NCI-H2171 treated with DMSO at 0.1 percent for 48 hours (cell line): ENCODE measurements around the gene FTO.
A peak's percentile ranks its signal among the peaks of the same experiment; 100 is the strongest.

ENCODE experiments used
- DNase-seq: peaks from one replicate; lab custom pipeline; 2025; lab: John Stamatoyannopoulos, UW

Gene FTO

GRCh38 chr16:53711390-53711789 lies 7.4 kb downstream of the FTO start:
- DNase-seq: no peak

DNA sequence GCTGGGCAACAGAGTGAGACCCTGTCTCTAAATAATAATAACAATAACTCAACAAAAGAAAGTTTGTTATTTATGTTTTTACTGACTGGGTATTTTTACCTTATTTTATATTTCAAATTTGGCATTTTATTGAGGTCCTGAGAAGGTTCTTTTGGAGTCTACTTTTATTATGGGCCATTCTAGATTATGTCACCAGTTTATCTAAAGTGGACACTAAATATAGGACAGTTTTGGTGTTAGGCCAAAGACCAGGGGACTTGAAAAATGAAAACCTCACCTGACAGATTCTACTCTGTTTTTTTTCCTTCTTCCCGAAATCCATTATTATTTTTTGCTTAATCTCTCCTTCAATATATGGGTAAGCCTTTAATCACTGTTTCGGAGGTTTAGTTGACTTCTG lies 8.1 kb downstream of the FTO start:
- DNase-seq: no peak

DNA sequence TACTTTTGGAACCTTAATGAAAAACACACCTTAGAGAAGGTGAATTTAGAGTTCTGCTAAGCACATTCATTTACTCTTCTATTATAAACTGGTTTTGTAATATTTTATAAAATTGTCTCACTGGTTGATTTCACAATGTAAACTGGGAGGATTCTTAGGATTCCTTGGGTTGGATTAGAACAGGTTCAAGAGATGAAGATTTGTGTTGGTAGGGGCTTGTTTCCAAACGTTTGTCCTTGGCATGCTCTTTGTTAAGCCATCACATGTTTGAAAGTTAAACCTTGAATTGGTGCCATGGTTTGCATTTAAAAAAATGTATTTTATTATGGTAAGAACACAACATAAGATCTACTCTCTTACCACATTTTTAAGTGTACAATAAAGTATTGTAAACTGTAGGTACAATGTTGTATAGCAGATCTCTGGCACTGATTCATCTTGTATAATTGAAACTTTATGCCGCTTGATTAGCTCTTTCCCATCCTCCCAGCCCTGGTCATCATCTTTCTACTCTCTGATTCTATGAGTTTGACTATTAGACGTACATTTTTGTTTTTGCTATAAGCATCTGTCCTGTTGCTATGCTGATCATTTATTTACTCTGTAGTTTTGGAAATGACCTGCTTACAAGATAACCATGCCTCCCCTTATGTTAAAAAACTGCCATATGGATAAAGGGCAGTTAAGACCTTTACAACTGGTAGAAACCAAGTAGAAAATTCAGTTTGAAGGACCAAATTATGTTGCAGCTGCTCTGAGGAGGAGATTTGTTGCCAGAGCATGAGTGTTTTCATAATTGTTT lies 9.6 kb downstream of the FTO start:
- DNase-seq: no peak

DNA sequence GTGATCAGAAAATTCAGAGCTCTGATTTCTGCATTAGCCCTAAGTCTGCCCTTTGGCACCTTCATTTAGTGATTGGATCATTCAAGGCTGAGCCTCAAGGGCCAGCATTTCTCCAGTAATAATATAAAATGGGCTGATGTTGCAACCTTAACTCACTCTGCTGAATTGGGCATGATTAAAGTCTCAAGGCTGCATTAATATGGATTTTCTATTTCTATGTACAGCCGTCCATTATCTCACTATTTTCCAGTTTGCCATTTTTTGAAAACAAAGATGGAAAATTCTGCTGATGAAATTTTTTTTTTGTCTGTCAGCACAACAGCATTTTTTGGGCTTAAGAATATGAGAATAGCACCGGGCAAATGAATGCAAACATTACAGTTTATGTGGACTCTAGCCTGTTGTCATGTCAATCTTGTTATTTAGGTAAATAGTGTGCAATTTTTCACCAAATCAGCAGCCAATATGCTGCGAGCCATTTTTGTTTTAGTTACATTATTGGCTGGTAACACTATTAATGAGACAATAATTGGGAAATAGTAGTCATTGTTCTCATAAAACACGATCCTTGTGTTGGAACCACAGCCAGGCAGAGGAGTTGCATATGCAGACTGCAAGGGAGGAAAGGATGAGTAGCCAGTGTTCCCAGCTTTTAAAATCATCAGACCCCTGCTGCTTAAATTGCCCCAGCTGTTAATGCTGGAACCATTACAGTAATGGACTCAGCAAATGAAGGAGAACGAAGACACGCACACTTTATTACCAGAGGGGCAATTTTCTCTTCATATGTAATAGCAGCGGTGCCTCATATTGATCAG lies 10.5 kb downstream of the FTO start:
- DNase-seq: peak; percentile 39

DNA sequence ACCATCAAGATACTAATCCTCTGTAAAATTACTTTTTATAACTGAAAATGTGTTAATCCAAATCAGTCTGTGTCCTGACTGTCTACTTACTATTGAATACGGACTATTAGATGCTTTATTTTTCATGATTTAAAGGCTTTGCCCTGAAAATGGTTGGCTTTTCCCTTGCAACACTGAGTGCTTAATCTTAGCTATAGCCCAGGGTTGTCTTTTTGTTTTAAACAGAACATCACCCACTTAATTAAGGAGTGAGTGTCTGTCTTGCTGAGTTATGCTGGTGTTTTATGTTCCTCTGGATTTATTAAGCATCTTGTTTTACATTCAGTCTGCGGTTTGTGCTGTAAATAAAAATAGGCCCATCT lies 11.0 kb downstream of the FTO start:
- no peak for DNase-seq

DNA sequence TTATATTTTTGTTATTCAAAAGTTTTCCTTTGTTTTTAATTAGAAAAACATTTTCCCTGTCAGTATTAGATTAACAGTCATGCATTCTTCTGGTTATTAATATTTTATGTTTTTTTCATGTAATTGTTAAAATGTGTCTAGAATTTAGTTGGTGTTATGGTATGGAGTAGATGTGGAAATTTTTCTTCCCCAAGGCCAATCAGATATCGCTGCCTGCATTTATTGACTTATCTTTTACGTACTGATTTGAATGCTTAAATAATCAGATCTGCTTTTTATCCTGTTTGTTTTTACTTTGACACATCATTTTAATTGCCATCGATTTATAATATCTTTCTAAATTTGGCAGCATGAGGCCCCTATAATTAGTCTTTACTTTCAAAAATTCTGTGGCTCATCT lies 13.6 kb downstream of the FTO start:
- DNase-seq: no peak

- no peak for DNase-seq
Measured at GRCh38 chr16:53721017-53721416, 17.1 kb downstream of the FTO start.

DNA sequence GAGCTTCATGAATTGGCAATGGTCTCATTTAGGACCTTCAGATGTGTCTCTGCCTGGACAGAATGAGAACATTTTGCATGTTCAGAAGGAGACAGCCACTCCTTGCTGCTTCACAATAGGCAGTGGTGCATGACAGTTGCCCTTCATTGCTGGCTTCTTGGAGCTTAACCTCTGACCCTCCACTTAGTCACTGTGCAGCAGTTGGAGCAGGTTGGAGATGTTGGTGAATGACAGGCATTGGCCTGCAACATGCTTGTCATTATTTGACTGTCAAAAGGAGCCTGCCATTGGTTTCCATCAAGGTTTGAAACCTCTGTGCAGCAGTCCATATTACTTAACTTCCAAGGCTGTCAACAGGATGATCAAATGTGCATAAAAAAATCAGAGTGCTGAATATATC lies 22.7 kb downstream of the FTO start:
- DNase-seq: no peak

- no peak for DNase-seq
Measured at GRCh38 chr16:53730693-53731092, 26.7 kb downstream of the FTO start.

- no peak for DNase-seq
Measured at GRCh38 chr16:53732296-53732929, 28.5 kb downstream of the FTO start.

GRCh38 chr16:53734908-53735307 lies 31.0 kb downstream of the FTO start:
- no peak for DNase-seq

- no peak for DNase-seq
Measured at GRCh38 chr16:53736297-53736696, 32.3 kb downstream of the FTO start.

- DNase-seq: peak; percentile 27
Measured at GRCh38 chr16:53737552-53737951, 33.6 kb downstream of the FTO start.

DNA sequence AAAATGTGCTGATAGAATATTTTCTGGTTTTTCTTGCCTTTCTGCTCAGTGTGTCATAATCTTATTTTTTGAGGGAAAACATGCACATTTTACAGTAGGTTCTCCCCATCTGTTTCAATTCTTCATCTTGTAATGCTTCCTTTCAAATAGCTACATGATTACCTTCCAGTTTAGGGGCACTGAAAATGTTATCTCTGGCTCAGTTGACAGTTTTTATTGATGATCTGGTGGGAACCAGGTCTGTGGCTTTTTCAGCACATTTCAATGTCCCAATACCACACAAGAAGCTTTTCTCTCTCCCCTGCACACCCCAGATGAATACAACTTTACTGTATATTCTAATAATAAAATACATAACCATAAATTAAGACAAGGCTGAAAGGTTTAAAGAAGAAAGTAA lies 36.5 kb downstream of the FTO start:
- DNase-seq: no peak

DNA sequence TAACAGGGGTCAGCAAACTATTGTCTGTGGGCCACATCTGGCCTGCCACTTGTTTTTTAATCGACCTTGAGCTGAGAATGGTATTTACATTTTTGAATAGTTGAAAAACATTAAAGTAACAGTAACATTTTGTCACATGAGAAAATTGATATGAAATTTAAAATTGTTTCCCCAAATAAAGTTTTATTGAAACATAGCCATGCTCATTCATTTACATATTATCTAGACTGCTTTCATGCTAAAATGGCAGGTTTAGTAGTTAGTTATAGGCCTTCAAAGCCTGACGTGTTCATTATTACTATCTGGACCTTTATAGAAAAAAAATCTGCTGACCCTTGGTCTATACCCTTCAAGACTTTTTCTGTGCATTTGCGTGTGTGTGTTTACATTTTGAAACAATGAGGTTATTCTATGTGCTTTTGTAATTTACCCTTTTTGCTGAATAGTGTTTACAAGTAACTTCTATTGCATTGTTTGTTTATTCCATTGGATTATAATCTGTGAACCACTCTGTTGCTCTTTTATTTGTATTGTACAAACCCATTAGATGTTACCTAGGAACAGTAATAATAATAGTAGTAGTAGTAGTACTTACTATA lies 37.1 kb downstream of the FTO start:
- no peak for DNase-seq

DNA sequence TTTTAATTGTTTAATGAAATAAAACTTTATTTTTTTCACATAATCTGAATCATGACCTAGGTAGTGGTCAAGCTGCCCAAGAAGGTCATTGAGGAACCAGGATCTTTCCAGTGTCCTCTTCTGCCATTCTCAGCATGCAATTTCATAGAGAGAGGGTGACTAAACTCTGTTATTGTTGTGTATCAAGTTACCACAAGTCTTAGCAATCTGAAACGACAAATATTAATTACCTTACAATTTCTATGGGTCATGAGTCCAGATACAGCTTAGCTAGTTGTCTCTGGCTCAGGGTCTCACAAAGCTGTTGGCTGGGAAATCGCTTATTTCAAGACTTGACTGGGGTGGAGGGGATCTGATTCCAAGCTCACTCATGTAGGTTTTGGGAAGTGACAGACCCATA lies 37.6 kb downstream of the FTO start:
- DNase-seq: no peak

GRCh38 chr16:53743149-53743566 lies 39.2 kb downstream of the FTO start:
- DNase-seq: no peak

DNA sequence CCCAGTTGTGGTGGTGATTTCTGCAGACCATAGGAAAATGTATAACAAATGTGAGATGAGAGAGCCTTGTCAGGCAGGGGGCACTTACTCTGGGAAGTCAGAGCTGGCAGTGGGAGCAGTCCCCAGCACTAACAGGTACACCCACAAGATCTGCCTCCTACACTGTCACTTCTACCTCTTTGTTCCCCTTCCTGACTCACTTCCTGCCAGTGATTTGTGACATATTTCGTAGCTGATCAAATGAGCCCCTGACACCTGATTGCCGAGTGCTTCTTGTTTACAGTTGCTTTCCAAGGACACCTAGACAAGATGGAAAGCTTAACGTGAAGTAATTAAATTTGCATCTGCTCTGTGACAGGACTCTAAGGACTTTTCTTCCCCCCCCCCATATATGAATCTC lies 40.5 kb downstream of the FTO start:
- no peak for DNase-seq

GRCh38 chr16:53745086-53745485 lies 41.1 kb downstream of the FTO start:
- DNase-seq: no peak

DNA sequence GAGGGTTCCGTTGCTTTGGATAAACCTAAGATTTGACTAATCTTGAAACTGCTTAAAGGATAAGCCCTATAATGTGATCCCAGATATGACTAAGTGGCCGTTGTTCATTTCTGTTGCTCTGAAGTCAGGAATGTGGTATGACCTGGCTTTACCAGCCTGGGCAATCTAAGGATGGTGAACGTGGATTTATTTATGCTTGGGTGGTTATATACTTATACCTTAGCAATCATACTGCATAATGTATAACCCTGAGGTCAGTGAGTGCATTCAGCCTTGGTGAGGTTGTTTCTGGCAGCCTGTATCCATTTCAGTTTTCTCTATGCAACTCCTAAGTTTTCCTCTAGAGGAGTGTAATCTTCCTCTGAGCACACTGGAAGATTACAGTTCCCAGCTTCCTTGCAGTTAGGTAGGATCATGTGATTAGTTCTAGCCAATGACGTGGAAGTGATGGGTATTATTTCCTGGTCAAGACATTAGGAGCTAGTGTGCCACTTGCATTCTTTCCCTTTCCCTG lies 41.9 kb downstream of the FTO start:
- DNase-seq: no peak

DNA sequence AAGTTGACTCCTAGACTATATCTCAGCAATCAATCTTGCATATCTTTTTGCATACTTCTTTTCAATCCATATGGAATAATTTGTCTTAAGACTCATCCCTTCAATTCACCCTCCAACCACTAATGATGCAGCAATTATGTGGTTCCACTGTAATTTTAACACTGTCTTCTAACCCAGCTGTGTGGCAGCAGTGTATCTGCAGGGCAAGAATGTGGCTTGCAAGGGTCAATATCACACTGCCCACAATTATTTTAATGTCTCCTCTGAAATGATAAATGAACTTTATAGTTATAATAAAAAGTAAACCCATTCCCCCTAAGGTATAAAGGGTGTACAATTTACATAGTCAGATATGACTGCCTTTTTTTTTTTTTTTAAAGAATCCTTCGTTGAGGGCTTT lies 48.6 kb downstream of the FTO start:
- no peak for DNase-seq

DNA sequence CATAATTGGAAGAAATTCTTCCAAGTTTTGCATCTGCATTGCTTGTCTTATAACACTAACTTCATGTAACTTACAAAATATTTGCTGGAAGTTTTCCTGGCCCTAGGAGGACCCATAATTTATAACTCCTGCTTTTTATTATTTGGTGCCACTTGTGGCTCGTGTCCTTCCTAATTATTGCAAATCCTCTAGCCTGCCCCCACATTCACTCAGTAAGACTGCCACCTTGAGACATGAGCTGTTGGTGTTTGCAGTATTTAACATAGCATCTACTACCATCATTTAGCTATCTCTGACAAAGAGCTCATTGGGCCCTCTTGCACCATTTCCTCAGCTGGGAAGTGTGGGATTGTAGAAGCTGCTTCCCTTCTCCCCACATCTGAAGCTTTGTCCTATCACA lies 49.5 kb downstream of the FTO start:
- DNase-seq: no peak
